Breast epithelium (tissue), 4 donors: ENCODE measurements around the gene USP33. TPM values are rescaled to one million over a fixed set of nuclear protein-coding genes. Genes with fewer than 3 reads are reported as not detected.
"Not testable (repeated sequence)": the region's sequence is repeated elsewhere in the genome, so short reads cannot be mapped to it uniquely, and the experiment has no call there.

Experiments used
- DNase-seq, 2 donors: peaks; one replicate each; pipeline ENCODE4 v3.0.0-alpha.2; 2019; ENCODE audit warnings: low spot score in 2 of 2
- H3K27ac ChIP-seq, 2 donors: fragments of 200-600 bp; sonication (generic) in 1 of 2; one replicate each; pipeline ENCODE4 v1.5.1; 2016 to 2019; ENCODE audit warnings: mild to moderate bottlenecking in 1 of 2
- H3K27me3 ChIP-seq, 2 donors: fragments of 200-600 bp; sonication (generic) in 1 of 2; one replicate each; pipeline versions ENCODE4 v1.5.1 to v1.6.0; 2017 to 2019; ENCODE audit warnings: control low read depth in 1 of 2, mild to moderate bottlenecking in 1 of 2
- H3K36me3 ChIP-seq: fragments of 200-600 bp; one replicate; pipeline ENCODE4 v1.5.1; 2019
- H3K4me1 ChIP-seq, 2 donors: fragments of 200-600 bp; sonication (generic); one replicate each; pipeline ENCODE4 v1.5.1; 2016 to 2019; ENCODE audit warnings: control low read depth in 1 of 2
- H3K4me3 ChIP-seq, 3 donors: fragments of 200-600 bp; sonication (generic); 1 replicate in 2 of 3; 2 replicates in 1 of 3; pipeline ENCODE4 v1.5.1; 2016 to 2019; ENCODE audit warnings: mild to moderate bottlenecking in 3 of 3, moderate library complexity in 2 of 3
- H3K9me3 ChIP-seq, 2 donors: fragments of 200-600 bp; sonication (generic) in 1 of 2; one replicate each; pipeline ENCODE4 v1.5.1; 2016 to 2019; ENCODE audit warnings: control low read depth in 1 of 2
- CTCF ChIP-seq, 3 donors: fragments of 450-650 bp; IDR thresholded peaks; one replicate each; pipeline ENCODE4 v1.5.1; 2016 to 2017; ENCODE audit warnings: antibody characterized with exemption in 3 of 3, mild to moderate bottlenecking in 3 of 3, moderate library complexity in 3 of 3
- POLR2A ChIP-seq: fragments of 450-650 bp; IDR thresholded peaks from one replicate; pipeline ENCODE4 v1.6.1; 2016; ENCODE audit warnings: antibody characterized with exemption, mild to moderate bottlenecking, moderate library complexity
- POLR2AphosphoS5 ChIP-seq, 3 donors: sonication (generic); formaldehyde crosslinking; IDR thresholded peaks; one replicate each; pipeline ENCODE4 v1.6.1; 2017; ENCODE audit warnings: antibody characterized with exemption in 3 of 3
- intact Hi-C: fragments of 100-400 bp; cut with DNase I; formaldehyde crosslinking; loops from one replicate; pipeline ENCODE4 v1.15.1; 2023; ENCODE audit warnings: low total_unique reads
- total RNA-seq, 3 donors: library from RNA; depleted of rRNA; stranded (reverse); fragments of >200 nt; gene quantifications; one replicate each; pipeline ENCODE4 v1.1.0, GENCODE V29; 2016

The USP33 gene
- total RNA-seq, 3 donors from 2014 or later = 96.4 to 144 (median 133) TPM

DNA sequence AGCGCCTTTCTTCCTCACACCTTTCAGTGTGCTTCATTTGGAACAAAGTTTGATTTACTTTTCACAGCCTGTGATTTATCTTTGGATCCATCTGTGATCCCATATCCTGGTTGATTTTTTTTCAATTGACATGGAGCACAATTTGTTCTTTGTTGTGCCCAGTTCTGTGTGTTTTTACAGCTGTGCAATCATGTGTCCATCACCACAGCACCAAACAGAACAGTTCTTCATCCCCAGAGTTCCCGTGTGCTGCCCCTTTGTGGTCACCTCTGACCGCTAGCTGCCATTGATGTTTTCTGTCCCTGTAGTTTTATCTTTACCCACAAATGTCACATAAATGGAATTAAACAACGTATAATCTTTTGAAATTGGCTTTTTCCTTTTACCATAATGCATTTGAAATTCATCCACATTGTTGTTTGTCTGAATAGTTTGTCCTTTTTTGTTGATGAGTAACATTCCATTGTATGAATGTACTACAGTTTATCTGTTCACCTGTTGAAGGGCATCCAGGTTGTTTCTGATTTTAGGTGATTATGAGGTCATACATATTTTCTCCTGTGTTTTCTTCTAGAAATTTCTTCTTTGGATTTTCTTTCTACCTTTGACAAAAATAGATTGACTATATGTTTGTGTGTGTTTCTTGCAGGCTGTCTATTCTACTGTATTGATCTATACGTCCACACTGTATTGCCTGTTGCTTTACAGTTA is 37.2 kb upstream of the USP33 start:
- no peaks in the 10 kb centered on the region for H3K36me3 ChIP-seq
- no peak overlapping the region for H3K4me3 ChIP-seq
- peak overlapping the region in 1 of 2 donors; percentile 54 for H3K27ac ChIP-seq
- no peaks in the 10 kb centered on the region for H3K9me3 ChIP-seq
- intact Hi-C loops = no loop called here
- no peak for TF ChIP-seq CTCF (IDR thresholded peaks at IDR 0.05)
- no peak for TF ChIP-seq POLR2A
- no peak for TF ChIP-seq POLR2AphosphoS5 (IDR thresholded peaks at IDR 0.05)
- no peak for DNase-seq
- peaks cover 0 to 4% of the 10 kb centered on the region in 2 donors for H3K4me1 ChIP-seq
- no peaks in the 10 kb centered on the region for H3K27me3 ChIP-seq

DNA sequence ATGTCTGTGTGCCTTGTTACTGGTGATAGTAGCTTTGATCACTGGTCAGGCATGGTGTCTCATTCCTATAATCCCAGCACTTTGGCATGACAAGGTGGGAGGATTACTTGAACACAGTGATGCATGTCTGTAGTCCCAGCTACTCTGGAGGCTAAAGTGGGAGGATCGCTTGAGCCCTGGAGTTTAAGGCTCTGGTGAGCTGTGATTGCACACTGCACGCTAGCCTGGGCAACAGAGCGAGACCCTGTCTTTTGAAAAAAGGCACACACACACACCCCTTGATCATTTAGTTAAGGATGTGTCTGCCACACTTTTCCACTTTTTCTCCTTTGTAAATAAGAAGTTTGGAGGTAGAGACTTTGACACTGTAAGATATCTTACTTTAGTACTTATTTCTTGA is 34.9 kb upstream of the USP33 start:
- Histone ChIP-seq H3K27me3 (no peaks in the 10 kb centered on the region), H3K36me3 (no peaks in the 10 kb centered on the region), H3K27ac (no peak overlapping the region), H3K4me3 (no peak overlapping the region), H3K4me1 (no peaks in the 10 kb centered on the region), H3K9me3 (no peaks in the 10 kb centered on the region)
- intact Hi-C loops = no loop called here
- TF ChIP-seq POLR2A (no peak), POLR2AphosphoS5 (IDR thresholded peaks at IDR 0.05) (no peak), CTCF (IDR thresholded peaks at IDR 0.05) (no peak)
- DNase-seq = no peak

GRCh38 chr1:77786093-77786741 is 26.6 kb upstream of the USP33 start:
- DNase-seq, H3K4me3 ChIP-seq, H3K27ac ChIP-seq, intact Hi-C loops, H3K9me3 ChIP-seq, H3K27me3 ChIP-seq, H3K36me3 ChIP-seq, H3K4me1 ChIP-seq: not testable (repeated sequence)

GRCh38 chr1:77783141-77783540 is 23.5 kb upstream of the USP33 start:
- Histone ChIP-seq H3K27me3 (no peaks in the 10 kb centered on the region), H3K27ac (no peak overlapping the region), H3K9me3 (peaks cover 6 to 9% of the 10 kb centered on the region in 2 donors), H3K36me3 (no peaks in the 10 kb centered on the region), H3K4me3 (no peak overlapping the region), H3K4me1 (peaks cover 0 to 4% of the 10 kb centered on the region in 2 donors)
- DNase-seq = no peak
- TF ChIP-seq POLR2A (no peak), POLR2AphosphoS5 (IDR thresholded peaks at IDR 0.05) (no peak), CTCF (IDR thresholded peaks at IDR 0.05) (no peak)
- intact Hi-C loops = no loop called here

GRCh38 chr1:77781683-77782082 is 22.0 kb upstream of the USP33 start:
- no peaks in the 10 kb centered on the region for H3K27me3 ChIP-seq
- H3K4me3 ChIP-seq = no peak overlapping the region
- peaks cover 6 to 9% of the 10 kb centered on the region in 2 donors for H3K9me3 ChIP-seq
- no peak for DNase-seq
- peaks cover 0 to 4% of the 10 kb centered on the region in 2 donors for H3K4me1 ChIP-seq
- TF ChIP-seq POLR2A (no peak), POLR2AphosphoS5 (IDR thresholded peaks at IDR 0.05) (no peak), CTCF (IDR thresholded peaks at IDR 0.05) (no peak)
- intact Hi-C loops = no loop called here
- no peaks in the 10 kb centered on the region for H3K36me3 ChIP-seq
- H3K27ac ChIP-seq = no peak overlapping the region
